Endometrium (tissue), 2 donors: ENCODE data around the gene NAA20.
A peak's percentile ranks its signal among the peaks of the same experiment; 100 is the strongest.

ENCODE experiments used
- FAIRE-seq: peaks from 2 replicates; lab custom pipeline; 2012; peaks lifted over from hg19 to GRCh38; lab: Jason Lieb, UNC
- donor health status: control.
- donor health status: control.

The NAA20 gene

GRCh38 chr20:20019123-20019522 lies 2.0 kb downstream of the NAA20 start:
- no peak for FAIRE-seq

- no peak for FAIRE-seq
Observed at GRCh38 chr20:20020908-20021307, 3.7 kb downstream of the NAA20 start.

GRCh38 chr20:20021835-20022234 lies 4.7 kb downstream of the NAA20 start:
- FAIRE-seq, result no peak

GRCh38 chr20:20022498-20022897 lies 5.3 kb downstream of the NAA20 start:
- FAIRE-seq, result no peak

GRCh38 chr20:20023395-20023794 lies 6.2 kb downstream of the NAA20 start:
- no peak for FAIRE-seq

- FAIRE-seq, result no peak
Observed at GRCh38 chr20:20024942-20025341, 7.8 kb downstream of the NAA20 start.

- no peak for FAIRE-seq
Observed at GRCh38 chr20:20027284-20027683, 10.1 kb downstream of the NAA20 start.

GRCh38 chr20:20031790-20032189 lies 14.6 kb downstream of the NAA20 start:
- no peak for FAIRE-seq

- FAIRE-seq, result peak; percentile 95
Observed at GRCh38 chr20:20034486-20034885, 17.3 kb downstream of the NAA20 start.

GRCh38 chr20:20036756-20037155 lies 19.6 kb downstream of the NAA20 start:
- FAIRE-seq, result no peak

GRCh38 chr20:20037960-20038359 lies 20.8 kb downstream of the NAA20 start:
- FAIRE-seq, result peak; percentile 12

GRCh38 chr20:20038586-20038985 lies 21.4 kb downstream of the NAA20 start:
- no peak for FAIRE-seq

GRCh38 chr20:20039752-20040387 lies 22.7 kb downstream of the NAA20 start:
- no peak for FAIRE-seq

GRCh38 chr20:20051767-20052073 lies 34.6 kb downstream of the NAA20 start:
- no peak for FAIRE-seq

- FAIRE-seq, result peak; percentile 88
Observed at GRCh38 chr20:20052074-20052970, 35.2 kb downstream of the NAA20 start, which contains the start of the genes CFAP61 and CRNKL1. CFAP61 (plus strand) TSS chr20:20052532; CDS start chr20:20056654, 4,122 bp downstream. CRNKL1 (minus strand) TSS chr20:20052466; CDS start chr20:20052342, 124 bp downstream.

GRCh38 chr20:20060234-20060998 lies 43.3 kb downstream of the NAA20 start:
- no peak for FAIRE-seq

- no peak for FAIRE-seq
Observed at GRCh38 chr20:20063941-20064702, 47.0 kb downstream of the NAA20 start.

GRCh38 chr20:20065361-20065760 lies 48.2 kb downstream of the NAA20 start:
- FAIRE-seq, result peak; percentile 91

GRCh38 chr20:20070871-20071726 lies 53.9 kb downstream of the NAA20 start:
- FAIRE-seq, result no peak

- FAIRE-seq, result no peak
Observed at GRCh38 chr20:20073801-20074371, 56.7 kb downstream of the NAA20 start.

GRCh38 chr20:20075032-20075431 lies 57.9 kb downstream of the NAA20 start:
- FAIRE-seq, result no peak
